Measurements from ENCODE around the gene THAP7.

- TF ChIP-seq, protein P1, sequence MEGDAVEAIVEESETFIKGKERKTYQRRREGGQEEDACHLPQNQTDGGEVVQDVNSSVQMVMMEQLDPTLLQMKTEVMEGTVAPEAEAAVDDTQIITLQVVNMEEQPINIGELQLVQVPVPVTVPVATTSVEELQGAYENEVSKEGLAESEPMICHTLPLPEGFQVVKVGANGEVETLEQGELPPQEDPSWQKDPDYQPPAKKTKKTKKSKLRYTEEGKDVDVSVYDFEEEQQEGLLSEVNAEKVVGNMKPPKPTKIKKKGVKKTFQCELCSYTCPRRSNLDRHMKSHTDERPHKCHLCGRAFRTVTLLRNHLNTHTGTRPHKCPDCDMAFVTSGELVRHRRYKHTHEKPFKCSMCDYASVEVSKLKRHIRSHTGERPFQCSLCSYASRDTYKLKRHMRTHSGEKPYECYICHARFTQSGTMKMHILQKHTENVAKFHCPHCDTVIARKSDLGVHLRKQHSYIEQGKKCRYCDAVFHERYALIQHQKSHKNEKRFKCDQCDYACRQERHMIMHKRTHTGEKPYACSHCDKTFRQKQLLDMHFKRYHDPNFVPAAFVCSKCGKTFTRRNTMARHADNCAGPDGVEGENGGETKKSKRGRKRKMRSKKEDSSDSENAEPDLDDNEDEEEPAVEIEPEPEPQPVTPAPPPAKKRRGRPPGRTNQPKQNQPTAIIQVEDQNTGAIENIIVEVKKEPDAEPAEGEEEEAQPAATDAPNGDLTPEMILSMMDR (IDR thresholded peaks at IDR 0.05): no peak
- no peak for TF ChIP-seq POLR2A (IDR thresholded peaks at IDR 0.05)
These were observed 824 bp downstream of the THAP7 start for GRCh38 chr22:21000987-21001600.
